HFF-Myc (cell line): Measurements from ENCODE around the gene PRKCE.

Experiments
- DNase-seq: peaks from one replicate; pipeline ENCODE4 v3.0.0-alpha.2; 2011; ENCODE audit warnings: low read depth; ENCODE audit errors: extremely low read depth
- H3K4me3 ChIP-seq: replicated peaks from 2 replicates; pipeline ENCODE4 v1.5.1; 2011; ENCODE audit warnings: low read depth, mild to moderate bottlenecking, control low read depth, low read length
- TF ChIP-seq, protein P1 (sequence below): IDR thresholded peaks from 2 replicates; pipeline ENCODE4 v1.5.1; 2012; ENCODE audit warnings: mild to moderate bottlenecking, low read depth, low read length, control low read depth; ENCODE audit errors: missing control alignments

PRKCE gene

GRCh38 chr2:45984896-45985473 is 333.5 kb downstream of the PRKCE start:
- TF ChIP-seq, protein P1, sequence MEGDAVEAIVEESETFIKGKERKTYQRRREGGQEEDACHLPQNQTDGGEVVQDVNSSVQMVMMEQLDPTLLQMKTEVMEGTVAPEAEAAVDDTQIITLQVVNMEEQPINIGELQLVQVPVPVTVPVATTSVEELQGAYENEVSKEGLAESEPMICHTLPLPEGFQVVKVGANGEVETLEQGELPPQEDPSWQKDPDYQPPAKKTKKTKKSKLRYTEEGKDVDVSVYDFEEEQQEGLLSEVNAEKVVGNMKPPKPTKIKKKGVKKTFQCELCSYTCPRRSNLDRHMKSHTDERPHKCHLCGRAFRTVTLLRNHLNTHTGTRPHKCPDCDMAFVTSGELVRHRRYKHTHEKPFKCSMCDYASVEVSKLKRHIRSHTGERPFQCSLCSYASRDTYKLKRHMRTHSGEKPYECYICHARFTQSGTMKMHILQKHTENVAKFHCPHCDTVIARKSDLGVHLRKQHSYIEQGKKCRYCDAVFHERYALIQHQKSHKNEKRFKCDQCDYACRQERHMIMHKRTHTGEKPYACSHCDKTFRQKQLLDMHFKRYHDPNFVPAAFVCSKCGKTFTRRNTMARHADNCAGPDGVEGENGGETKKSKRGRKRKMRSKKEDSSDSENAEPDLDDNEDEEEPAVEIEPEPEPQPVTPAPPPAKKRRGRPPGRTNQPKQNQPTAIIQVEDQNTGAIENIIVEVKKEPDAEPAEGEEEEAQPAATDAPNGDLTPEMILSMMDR = no peak
- H3K4me3 ChIP-seq = no peak overlapping the region
- no peak for DNase-seq

DNA sequence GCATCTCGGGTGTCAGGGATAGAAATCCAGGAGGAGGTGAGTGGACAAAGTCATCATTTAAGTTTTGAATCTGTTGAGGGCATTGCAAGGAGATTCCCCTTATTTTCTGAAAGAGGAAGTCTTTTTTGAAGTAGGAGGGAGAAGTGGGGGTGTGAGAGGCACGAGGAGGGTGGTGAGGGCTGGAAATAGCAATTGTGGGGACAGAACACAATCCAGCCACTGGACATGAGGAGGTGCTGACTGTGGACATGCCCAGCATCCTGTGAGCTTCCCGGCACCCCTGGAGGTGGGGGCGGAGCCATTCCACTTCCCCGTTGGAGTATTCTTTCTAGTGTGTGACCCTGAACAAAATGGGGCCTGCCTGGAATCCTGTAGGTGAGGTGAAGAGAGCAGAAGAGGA is 335.0 kb downstream of the PRKCE start:
- no peak overlapping the region for H3K4me3 ChIP-seq
- TF ChIP-seq, protein P1 = no peak
- no peak for DNase-seq

- DNase-seq = no peak
- no peak overlapping the region for H3K4me3 ChIP-seq
- TF ChIP-seq, protein P1 = no peak
Observed at GRCh38 chr2:45987856-45988255, 336.4 kb downstream of the PRKCE start.

DNA sequence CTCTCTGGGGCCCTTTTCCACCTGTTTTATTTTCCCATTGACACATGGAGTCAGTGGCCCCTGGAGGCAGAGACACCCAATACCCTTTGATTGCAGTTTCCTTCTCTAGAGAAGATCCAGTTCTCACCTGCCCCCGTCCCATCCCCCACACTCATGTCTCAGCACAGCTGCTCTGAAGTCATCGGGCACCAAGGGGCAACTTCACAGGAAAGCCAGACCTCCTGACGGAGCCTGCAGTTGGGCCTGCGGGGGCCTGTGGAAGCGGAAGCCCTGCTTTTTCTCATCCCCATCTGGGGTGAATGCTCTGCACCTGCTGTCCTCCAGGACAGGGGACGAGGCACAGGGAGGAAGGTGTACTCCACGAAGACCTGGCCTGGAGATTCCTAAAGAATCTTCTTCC is 337.4 kb downstream of the PRKCE start:
- no peak for DNase-seq
- TF ChIP-seq, protein P1 = no peak
- no peak overlapping the region for H3K4me3 ChIP-seq

- DNase-seq = no peak
- no peak overlapping the region for H3K4me3 ChIP-seq
- TF ChIP-seq, protein P1 = no peak
Observed at GRCh38 chr2:45990131-45990530, 338.7 kb downstream of the PRKCE start.

GRCh38 chr2:45992021-45992740 is 340.7 kb downstream of the PRKCE start:
- no peak overlapping the region for H3K4me3 ChIP-seq
- TF ChIP-seq, protein P1 = no peak
- DNase-seq = no peak
